NOMO-1 (cell line): ENCODE data around the gene ITIH1.

ENCODE experiments used
- DNase-seq, 2 experiments: peaks; one replicate each; lab custom pipeline; 2025; ENCODE audit not compliant: unreplicated experiment in 2 of 2; lab: John Stamatoyannopoulos, UW

The ITIH1 gene

DNA sequence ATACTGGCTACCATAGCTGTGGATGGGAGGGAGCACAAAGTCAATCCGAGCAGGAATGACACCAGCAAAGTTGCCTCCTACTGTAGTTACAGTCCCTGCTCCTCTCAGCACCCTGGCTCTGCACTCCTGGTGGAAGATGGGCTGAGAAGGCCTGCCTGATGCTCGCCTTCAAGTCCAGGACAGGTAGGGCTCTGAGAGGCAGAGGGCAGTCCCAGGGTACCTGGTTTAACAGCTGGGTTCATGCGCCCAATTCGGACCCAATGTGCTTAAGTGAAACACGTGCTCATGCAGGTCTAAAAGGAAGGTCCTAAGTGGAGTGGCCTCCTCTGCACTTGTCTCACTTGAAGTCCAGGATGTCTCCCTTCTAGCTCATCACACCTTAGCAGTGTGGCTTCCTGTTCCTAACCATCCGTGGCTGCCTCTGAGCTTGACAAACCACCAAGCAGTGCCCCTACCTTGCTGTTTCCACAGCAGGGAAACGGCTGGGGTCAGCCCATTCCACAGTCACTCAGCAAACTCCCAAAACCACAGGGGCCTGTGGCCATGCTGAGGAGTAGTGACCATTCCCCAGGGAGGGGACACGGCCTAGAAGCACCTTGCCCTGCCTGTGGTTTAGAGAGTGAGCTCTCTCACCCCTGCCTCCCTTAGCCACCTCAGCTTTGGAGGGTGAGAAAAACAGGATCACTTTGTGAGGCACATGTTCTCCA is 61.3 kb downstream of the ITIH1 start:
- DNase-seq, result no peak

DNA sequence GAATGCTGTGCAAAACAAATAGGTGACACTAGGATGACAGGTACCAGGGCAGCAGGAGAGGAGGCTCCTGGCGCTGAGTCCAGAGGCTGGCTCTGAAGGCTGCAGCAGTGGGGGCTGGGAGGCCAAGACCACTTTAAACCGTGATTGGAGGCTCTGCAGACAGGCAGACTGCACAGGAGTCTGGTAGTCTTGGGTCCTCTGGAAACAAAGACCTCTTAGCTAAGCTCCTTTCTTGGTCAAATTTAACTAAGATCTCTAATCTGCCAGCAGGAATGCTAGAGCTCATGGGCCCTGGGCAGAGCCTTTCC is 61.8 kb downstream of the ITIH1 start:
- DNase-seq, result no peak

DNA sequence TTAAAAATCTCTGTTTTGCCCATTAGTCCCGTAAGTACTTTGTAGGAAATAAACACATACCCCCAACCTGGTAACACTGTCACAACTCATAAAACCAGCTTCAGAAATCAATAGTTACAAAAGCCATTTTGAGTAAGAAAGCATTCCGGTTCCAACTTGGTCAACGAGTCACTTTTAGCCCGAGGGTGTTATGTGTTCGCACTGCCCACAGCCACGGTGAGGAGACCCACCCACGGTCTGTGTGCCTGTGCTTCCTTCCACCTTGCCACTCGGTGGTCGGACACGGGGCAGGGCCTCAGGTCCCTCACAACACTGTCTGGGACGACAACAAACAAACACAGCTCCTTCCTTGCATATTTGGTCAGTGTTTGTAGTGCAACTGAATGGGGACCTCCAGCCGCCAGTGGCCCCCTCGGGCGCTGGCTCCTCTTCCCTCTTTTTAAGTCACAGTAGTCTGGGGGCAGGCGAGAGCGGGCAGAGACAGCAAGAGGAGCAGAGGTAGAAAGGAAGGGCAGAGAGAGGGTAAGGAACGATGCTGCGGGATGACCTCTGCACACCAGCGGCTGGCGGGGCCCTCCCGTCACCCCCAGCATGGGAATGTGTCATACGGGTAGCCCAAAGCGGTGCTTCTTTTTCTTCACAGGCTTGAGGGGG is 62.6 kb downstream of the ITIH1 start:
- DNase-seq, result no peak

DNA sequence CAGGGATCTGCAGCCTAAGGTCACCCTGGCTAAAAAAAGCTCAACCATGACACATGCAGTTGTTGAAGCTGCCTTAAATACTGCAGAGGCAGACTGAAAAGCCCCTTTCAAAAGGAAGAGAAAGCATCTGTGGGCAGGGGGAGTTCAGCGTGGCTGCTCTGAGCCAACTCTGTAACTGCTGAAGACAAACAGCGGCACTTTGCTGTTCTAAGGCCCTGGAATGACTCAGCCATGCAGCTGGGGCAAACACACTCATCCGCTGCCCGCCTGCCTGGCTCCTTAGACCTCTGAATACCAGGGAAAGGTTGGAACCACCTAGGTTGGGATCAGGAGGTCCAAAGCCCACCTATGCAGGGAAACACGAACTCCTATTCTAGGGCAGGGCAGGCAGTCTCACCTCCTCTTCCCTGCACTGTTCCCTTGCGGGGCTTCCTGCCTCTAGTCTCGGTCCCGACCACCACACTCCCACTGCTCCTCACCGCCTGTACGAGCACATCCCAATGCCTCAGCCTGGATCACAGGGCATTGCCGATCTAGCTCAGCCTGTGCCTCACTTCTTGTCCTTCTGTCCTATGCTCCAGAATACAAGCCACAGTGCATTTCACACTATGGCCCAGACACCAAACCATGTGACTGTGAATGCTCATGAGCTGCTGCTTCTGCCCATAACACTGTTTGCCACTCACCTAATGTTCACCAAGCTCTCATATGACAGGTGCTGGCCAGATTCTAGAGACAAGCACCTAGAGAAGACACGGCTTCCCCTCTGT is 64.0 kb downstream of the ITIH1 start:
- no peak for DNase-seq
